ENCODE measurements around the gene AKT1S1.

The AKT1S1 gene

GRCh38 chr19:49907745-49908446, 30.7 kb upstream of the AKT1S1 start:
- no peak for FAIRE-seq

GRCh38 chr19:49906879-49907564, 29.9 kb upstream of the AKT1S1 start:
- FAIRE-seq: no peak

GRCh38 chr19:49904136-49904535, 27.0 kb upstream of the AKT1S1 start:
- no peak for FAIRE-seq

- FAIRE-seq: no peak
Observed at GRCh38 chr19:49896863-49897621, 19.9 kb upstream of the AKT1S1 start, which contains the start of gene IL4I1. IL4I1 (minus strand) TSS chr19:49896887; CDS start chr19:49896160, 727 bp downstream.

GRCh38 chr19:49895566-49896297, 18.6 kb upstream of the AKT1S1 start:
- no peak for FAIRE-seq

- no peak for FAIRE-seq
Observed at GRCh38 chr19:49894879-49895565, 17.9 kb upstream of the AKT1S1 start.

- no peak for FAIRE-seq
Observed at GRCh38 chr19:49894011-49894664, 17.0 kb upstream of the AKT1S1 start.

- FAIRE-seq: no peak
Observed at GRCh38 chr19:49892716-49893115, 15.6 kb upstream of the AKT1S1 start.

- no peak for FAIRE-seq
Observed at GRCh38 chr19:49891393-49891792, 14.2 kb upstream of the AKT1S1 start.

GRCh38 chr19:49890349-49891311, 13.5 kb upstream of the AKT1S1 start:
- no peak for FAIRE-seq

- FAIRE-seq: no peak
Observed at GRCh38 chr19:49889687-49890348, 12.7 kb upstream of the AKT1S1 start.

GRCh38 chr19:49889038-49889686, 12.0 kb upstream of the AKT1S1 start:
- no peak for FAIRE-seq

GRCh38 chr19:49888510-49888824, 11.3 kb upstream of the AKT1S1 start:
- FAIRE-seq: no peak

GRCh38 chr19:49887665-49888509, 10.7 kb upstream of the AKT1S1 start:
- FAIRE-seq: no peak

- no peak for FAIRE-seq
Observed at GRCh38 chr19:49887037-49887664, 10.0 kb upstream of the AKT1S1 start.

- no peak for FAIRE-seq
Observed at GRCh38 chr19:49884760-49885159, 7.6 kb upstream of the AKT1S1 start.

- no peak for FAIRE-seq
Observed at GRCh38 chr19:49884109-49884508, 7.0 kb upstream of the AKT1S1 start.

- no peak for FAIRE-seq
Observed at GRCh38 chr19:49883094-49883493, 5.9 kb upstream of the AKT1S1 start.
